IMR-90 (cell line): ENCODE results near the gene ZNF440. TPM values are rescaled to one million over a fixed set of nuclear protein-coding genes. Genes with fewer than 3 reads are reported as not detected.
"Not testable (repeated sequence)": the region's sequence is repeated elsewhere in the genome, so short reads cannot be mapped to it uniquely, and the experiment has no call there.

Experiments
- ATAC-seq: fragments of 200-7000 bp; cut with Tn5 transposase; 2 replicates; pipeline ENCODE4 v1.9.1; 2020; ENCODE audit warnings: low read depth, mild to moderate bottlenecking, moderate library complexity
- BruUV-seq: library from RNA; stranded (reverse); fragments of 400-500 nt; replicated peaks from 2 replicates; lab custom pipeline; 2021; lab: Mats Ljungman, UMichigan
- CTCF ChIA-PET: fragments of 300-600 bp; formaldehyde crosslinking; extraction: SDS; loops from one replicate; lab custom pipeline; 2021; ENCODE audit warnings: antibody characterized with exemption; lab: Yijun Ruan, JAX
- POLR2A ChIA-PET: fragments of 300-600 bp; sonication (Branson Sonifier 250); formaldehyde crosslinking; loops from one replicate; lab custom pipeline; 2022; ENCODE audit warnings: antibody characterized with exemption; ENCODE audit not compliant: unreplicated experiment; lab: Charles Lee
- DNase-seq: peaks from one replicate; pipeline ENCODE4 v3.0.0; 2013
- H2AFZ ChIP-seq: replicated peaks from 2 replicates; pipeline ENCODE3; 2013; ENCODE audit warnings: low read length, mild to moderate bottlenecking; ENCODE audit not compliant: poor library complexity
- H2AK5ac ChIP-seq: 2 replicates; pipeline ENCODE4 v1.6.1; 2013; ENCODE audit warnings: low read depth, low read length, inconsistent platforms
- H2AK9ac ChIP-seq: replicated peaks from 2 replicates; pipeline ENCODE3; 2013; ENCODE audit warnings: mild to moderate bottlenecking, low read depth, low read length, moderate library complexity; ENCODE audit not compliant: poor library complexity
- H2BK120ac ChIP-seq: 2 replicates; pipeline ENCODE4 v1.6.1; 2013; ENCODE audit warnings: low read depth, low read length, inconsistent platforms
- H2BK15ac ChIP-seq: 3 replicates; pipeline ENCODE4 v1.6.1; 2013; ENCODE audit warnings: low read depth, low read length, inconsistent platforms
- H2BK20ac ChIP-seq: 2 replicates; pipeline ENCODE4 v1.6.1; 2013; ENCODE audit warnings: low read depth, mild to moderate bottlenecking, inconsistent platforms, low read length, moderate library complexity
- H2BK5ac ChIP-seq: 2 replicates; pipeline ENCODE4 v1.6.1; 2013; ENCODE audit warnings: mild to moderate bottlenecking, low read depth, low read length, inconsistent platforms; ENCODE audit not compliant: poor library complexity, severe bottlenecking
- H3K14ac ChIP-seq: replicated peaks from 2 replicates; pipeline ENCODE4 v1.6.1; 2013; ENCODE audit warnings: low read depth, low read length, inconsistent platforms
- H3K18ac ChIP-seq: 2 replicates; pipeline ENCODE4 v1.6.1; 2013; ENCODE audit warnings: low read depth, low read length, control low read depth
- H3K23ac ChIP-seq: 2 replicates; pipeline ENCODE4 v1.6.1; 2013; ENCODE audit warnings: low read depth, low read length, inconsistent platforms
- H3K27ac ChIP-seq: 2 replicates; pipeline ENCODE4 v1.5.1; 2013; ENCODE audit warnings: mild to moderate bottlenecking, control low read depth, low read length; ENCODE audit not compliant: insufficient read depth
- H3K27me3 ChIP-seq: 2 replicates; pipeline ENCODE4 v1.6.1; 2013; ENCODE audit warnings: low read length; ENCODE audit not compliant: control insufficient read depth, insufficient read depth
- H3K36me3 ChIP-seq: 2 replicates; pipeline ENCODE4 v1.6.1; 2013; ENCODE audit warnings: low read length, mixed read lengths; ENCODE audit not compliant: control insufficient read depth, insufficient read depth
- H3K4ac ChIP-seq: 2 replicates; pipeline ENCODE4 v1.6.1; 2013; ENCODE audit warnings: low read depth, low read length, inconsistent platforms
- H3K4me1 ChIP-seq: 2 replicates; pipeline ENCODE4 v1.6.1; 2013; ENCODE audit warnings: low read length, mixed read lengths; ENCODE audit not compliant: control insufficient read depth, insufficient read depth
- H3K4me2 ChIP-seq: 2 replicates; pipeline ENCODE4 v1.6.1; 2013; ENCODE audit warnings: low read depth, mild to moderate bottlenecking, control low read depth, low read length, moderate library complexity
- H3K4me3 ChIP-seq: 2 replicates; pipeline ENCODE4 v1.5.1; 2013; ENCODE audit warnings: low read depth, mild to moderate bottlenecking, control low read depth, low read length, moderate library complexity; ENCODE audit not compliant: insufficient read depth
- H3K56ac ChIP-seq: 2 replicates; pipeline ENCODE4 v1.6.1; 2013; ENCODE audit warnings: low read length, inconsistent platforms; ENCODE audit not compliant: insufficient read depth; ENCODE audit errors: extremely low read depth
- H3K79me1 ChIP-seq, 2 experiments: 2 replicates each; pipeline ENCODE4 v1.6.1; 2013; ENCODE audit warnings: low read length in 2 of 2, inconsistent platforms in 1 of 2, low read depth in 1 of 2
- H3K9ac ChIP-seq: 2 replicates; pipeline ENCODE4 v1.6.1; 2013; ENCODE audit warnings: low read depth, low read length, control low read depth
- H3K9me1 ChIP-seq: 2 replicates; pipeline ENCODE4 v1.6.1; 2013; ENCODE audit warnings: low read length, inconsistent platforms; ENCODE audit not compliant: insufficient read depth
- H3K9me3 ChIP-seq: 2 replicates; pipeline ENCODE4 v1.6.1; 2013; ENCODE audit warnings: low read length; ENCODE audit not compliant: control insufficient read depth, insufficient read depth
- H4K20me1 ChIP-seq: 2 replicates; pipeline ENCODE4 v1.6.1; 2013; ENCODE audit warnings: low read length, inconsistent platforms; ENCODE audit not compliant: insufficient read depth
- H4K5ac ChIP-seq: 2 replicates; pipeline ENCODE4 v1.6.1; 2013; ENCODE audit warnings: mild to moderate bottlenecking, low read depth, low read length, control low read depth
- H4K8ac ChIP-seq, 2 experiments: 2 replicates each; pipeline ENCODE4 v1.6.1; 2013; ENCODE audit warnings: low read depth in 2 of 2, low read length in 2 of 2, control low read depth in 1 of 2, inconsistent platforms in 1 of 2
- H4K91ac ChIP-seq: 2 replicates; pipeline ENCODE4 v1.6.1; 2013; ENCODE audit warnings: low read depth, low read length, inconsistent platforms; ENCODE audit not compliant: insufficient read depth
- CHD1 ChIP-seq: IDR thresholded peaks from 2 replicates; pipeline ENCODE4 v1.6.1; 2012; ENCODE audit warnings: low read depth, low read length, improper control_type of control experiment
- MXI1 ChIP-seq: IDR thresholded peaks from 2 replicates; pipeline ENCODE4 v1.6.1; 2012; ENCODE audit warnings: low read depth, mild to moderate bottlenecking, low read length, moderate library complexity, borderline replicate concordance
- WGBS, 2 experiments: methylation state at CpG; one replicate each; pipeline versions ENCODE4 v1.1.5 to v1.1.7; 2013; ENCODE audit warnings: missing lambda C conversion rate in 2 of 2; ENCODE audit not compliant: insufficient read length in 1 of 2; ENCODE audit errors: extremely low coverage in 2 of 2; 5-methylcytosine and 5-hydroxymethylcytosine counted together
- dilution Hi-C: fragments of 300-500 bp; cut with HindIII; formaldehyde crosslinking; loops from one replicate; pipeline ENCODE4 v1.14.3; 2018; ENCODE audit warnings: low sequenced_read_pairs; ENCODE audit not compliant: unreplicated experiment
- in situ Hi-C: fragments of 300-500 bp; cut with MboI; formaldehyde crosslinking; loops from 3 replicates; pipeline ENCODE4 v1.14.3; 2019; ENCODE audit warnings: low sequenced_read_pairs, inconsistent platforms, mixed read lengths
- intact Hi-C: fragments of 100-400 bp; cut with micrococcal nuclease; formaldehyde crosslinking; loops from 2 replicates; pipeline ENCODE4 v1.10.0; 2022
- polyA plus RNA-seq, 3 experiments: library from polyadenylated mRNA; depleted of rRNA; stranded (reverse); fragments of >200 nt; gene quantifications; 2 replicates each; pipeline ENCODE4 v1.2.3, GENCODE V29; 2012; ENCODE audit warnings: low replicate concordance in 1 of 3
- total RNA-seq: library from RNA; depleted of rRNA; stranded (reverse); fragments of >200 nt; gene quantifications from 2 replicates; pipeline ENCODE4 v1.2.3, GENCODE V29; 2012

ZNF440 gene
- total and polyA plus RNA-seq, 2 of the 4 experiments (the other 2 are of a cell fraction), result 2.8 to 8.4 TPM

DNA sequence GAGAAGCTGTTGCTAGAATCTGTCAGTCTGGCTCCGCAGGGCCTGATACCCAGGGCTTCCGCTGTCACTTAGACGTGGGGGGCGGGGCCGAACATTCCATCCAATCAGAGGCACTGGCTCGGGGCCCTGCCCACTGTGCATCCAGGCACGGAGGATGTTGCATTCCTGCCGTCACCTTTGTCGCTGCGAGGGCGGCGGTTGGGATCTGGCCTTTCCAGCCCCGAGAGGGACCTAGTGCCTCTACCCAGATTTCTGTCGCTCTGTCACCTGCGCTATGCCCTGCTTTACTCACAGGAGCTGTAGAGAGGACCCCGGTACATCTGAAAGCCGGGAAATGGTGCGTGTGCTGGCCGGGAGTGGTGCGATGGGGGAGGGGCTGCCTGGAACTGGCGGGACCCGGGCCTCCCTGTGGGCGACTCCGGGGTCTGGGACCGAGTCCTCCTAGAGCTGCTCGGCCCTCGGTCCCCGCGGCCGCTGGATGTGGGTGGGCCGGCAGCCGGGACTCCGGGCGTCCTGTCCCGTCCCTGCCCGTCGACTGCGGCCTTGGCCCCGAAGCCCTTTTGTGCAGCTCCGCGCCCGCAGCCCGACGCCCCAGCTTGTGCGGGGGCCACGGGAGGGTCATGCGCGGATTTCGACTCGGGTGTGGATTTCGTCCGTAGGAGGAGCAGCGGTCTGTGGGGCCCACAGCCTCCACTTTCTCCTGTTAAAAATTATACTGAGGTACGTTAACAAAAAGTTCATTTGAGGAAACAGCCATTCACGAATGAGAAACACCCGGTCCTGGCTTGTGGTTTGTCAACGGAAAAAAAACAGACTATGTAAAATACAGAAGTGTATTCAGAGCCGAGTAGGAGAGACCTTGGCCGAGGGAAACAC lies 34.8 kb downstream of the ZNF440 start, which contains the start of gene ZNF439:
Gene ZNF439, plus strand, starts transcription at position 133 of the 876 bp plus-strand sequence. Its CDS starts 142 bp downstream, at position 275.
- ChIA-PET CTCF (interaction anchor here (0.6 to 1.1 kb wide), 2 partner anchors 26 to 51 kb away, joined by 3 read pairs; no protein-coding TSS in a partner anchor), POLR2A (no interaction called here)
- peak within 1 kb of the TSS; percentile 58 to 75; a peak in 3 of 4 replicates for H4K8ac ChIP-seq
- 0 out of 2 replicates have a peak within 1 kb of the TSS, but pooled peaks have one; percentile 31 for H4K5ac ChIP-seq
- H2BK15ac ChIP-seq, result no peak within 1 kb of the TSS
- no peak within 1 kb of the TSS for H2BK120ac ChIP-seq
- H3K18ac ChIP-seq, result peak within 1 kb of the TSS; percentile 21; the same call in 1 of the 2 replicates
- no TSS peak for BruUV-seq
- 0 out of 2 replicates have a peak within 1 kb of the TSS, but pooled peaks have one; percentile 16 for H4K91ac ChIP-seq
- peaks cover 19 to 33% of the 10 kb centered on the region in 2 experiments; a peak in 3 of 4 replicates for H3K79me1 ChIP-seq
- H4K20me1 ChIP-seq, result no peaks in the 10 kb centered on the region
- peak within 1 kb of the TSS; percentile 87 for H3K23ac ChIP-seq
- H3K4ac ChIP-seq, result peak within 1 kb of the TSS; percentile 71; the same call in 1 of the 2 replicates
- peak within 1 kb of the TSS; percentile 82 for H3K4me2 ChIP-seq
- H2BK20ac ChIP-seq, result no peak within 1 kb of the TSS
- H2BK5ac ChIP-seq, result peak within 1 kb of the TSS; percentile 53
- peak; percentile 71 for DNase-seq
- H3K56ac ChIP-seq, result peak within 1 kb of the TSS; percentile 25; the same call in 1 of the 2 replicates
- H3K4me1 ChIP-seq, result no peaks in the 10 kb centered on the region
- peak within 1 kb of the TSS; percentile 64 for H3K9ac ChIP-seq
- H3K14ac ChIP-seq, result peak within 1 kb of the TSS; percentile 82; the same call in 1 of the 2 replicates
- dilution Hi-C loops (no loop called here), intact Hi-C loops (no loop called here), in situ Hi-C loops (no loop called here)
- no peak for TF ChIP-seq CHD1
- peak; percentile 54; the same call in 1 of the 2 replicates for TF ChIP-seq MXI1
- peak within 1 kb of the TSS; percentile 98 for H2AFZ ChIP-seq
- 3% methylated on average over 21 of the region's 59 CpGs; no CpG with 5 or more reads in 1 of the 2 experiments for WGBS, 2 experiments
- H3K4me3 ChIP-seq, result peak within 1 kb of the TSS; percentile 83
- H3K9me1 ChIP-seq, result no peaks in the 10 kb centered on the region
- H3K27ac ChIP-seq, result peak within 1 kb of the TSS; percentile 73
- peaks cover 3% of the 10 kb centered on the region for H3K36me3 ChIP-seq
- H3K9me3 ChIP-seq, result peaks cover 4% of the 10 kb centered on the region; the same call in 1 of the 2 replicates
- H2AK5ac ChIP-seq, result peak within 1 kb of the TSS; percentile 65; the same call in 1 of the 2 replicates
- H3K27me3 ChIP-seq, result no peaks in the 10 kb centered on the region
- peak within 1 kb of the TSS; percentile 96 for H2AK9ac ChIP-seq
- ATAC-seq, result peak; percentile 99

DNA sequence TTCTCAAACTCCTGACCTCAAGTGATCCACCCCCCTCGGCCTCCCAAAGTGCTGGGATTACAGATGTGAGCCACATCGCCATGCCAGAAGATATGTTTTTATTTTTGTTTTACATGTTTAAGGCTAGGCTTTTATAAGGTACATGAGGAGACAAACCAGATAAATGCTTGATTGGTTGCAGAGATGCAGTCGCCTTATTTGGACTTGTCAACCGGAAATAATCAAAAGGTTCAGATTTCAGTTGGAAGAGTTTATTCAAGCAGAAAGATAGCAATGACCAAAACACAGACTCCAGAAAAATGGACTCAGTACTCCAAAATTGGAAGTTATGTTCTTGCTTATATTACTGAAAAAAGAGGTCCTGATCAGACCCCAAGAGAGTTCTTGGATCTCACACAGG lies 36.2 kb downstream of the ZNF440 start:
- H3K27ac ChIP-seq, H3K4me3 ChIP-seq, H2BK15ac ChIP-seq, H3K9me3 ChIP-seq, H3K18ac ChIP-seq, H2BK20ac ChIP-seq, H3K9me1 ChIP-seq, ATAC-seq, H2BK120ac ChIP-seq, DNase-seq, H2BK5ac ChIP-seq, POLR2A ChIA-PET, H4K20me1 ChIP-seq, H3K56ac ChIP-seq, H3K4ac ChIP-seq, H4K5ac ChIP-seq, H3K9ac ChIP-seq, H4K8ac ChIP-seq, H3K23ac ChIP-seq, H3K4me2 ChIP-seq, H3K4me1 ChIP-seq, in situ Hi-C loops, H3K27me3 ChIP-seq, CTCF ChIA-PET, H2AK9ac ChIP-seq, BruUV-seq, H2AFZ ChIP-seq, dilution Hi-C loops, H3K36me3 ChIP-seq, H3K14ac ChIP-seq, intact Hi-C loops, H4K91ac ChIP-seq, H2AK5ac ChIP-seq: not testable (repeated sequence)
- no CpG with 5 or more reads among the region's 4 CpGs for WGBS, 2 experiments
- H3K79me1 ChIP-seq, result peaks cover 22 to 36% of the 10 kb centered on the region in 2 experiments
